HK-2 (cell line): Measurements from ENCODE around the gene PALMD.

Experiments used
- DNase-seq: peaks from one replicate; pipeline ENCODE4 v3.0.0-alpha.2; 2018; ENCODE audit not compliant: unreplicated experiment

Gene PALMD

DNA sequence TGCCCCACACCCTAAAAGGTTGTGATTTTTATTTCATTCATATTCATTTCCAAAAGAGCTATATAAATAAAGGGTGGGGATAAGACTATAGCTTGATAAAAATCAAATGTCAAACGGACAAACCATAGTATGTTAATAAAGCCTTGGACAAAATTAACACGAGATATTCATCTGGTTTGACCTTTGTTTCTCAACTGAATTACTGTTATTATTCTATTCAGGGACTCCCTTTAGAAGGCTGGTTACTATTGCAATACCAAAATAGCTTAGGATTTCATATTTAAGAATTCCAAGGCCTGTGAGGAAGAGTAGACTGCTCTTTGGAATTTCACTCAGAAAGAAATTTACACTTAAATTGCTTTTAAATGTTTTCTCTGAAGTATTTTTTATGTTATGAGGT lies 10.2 kb upstream of the PALMD start:
- DNase-seq = no peak

DNA sequence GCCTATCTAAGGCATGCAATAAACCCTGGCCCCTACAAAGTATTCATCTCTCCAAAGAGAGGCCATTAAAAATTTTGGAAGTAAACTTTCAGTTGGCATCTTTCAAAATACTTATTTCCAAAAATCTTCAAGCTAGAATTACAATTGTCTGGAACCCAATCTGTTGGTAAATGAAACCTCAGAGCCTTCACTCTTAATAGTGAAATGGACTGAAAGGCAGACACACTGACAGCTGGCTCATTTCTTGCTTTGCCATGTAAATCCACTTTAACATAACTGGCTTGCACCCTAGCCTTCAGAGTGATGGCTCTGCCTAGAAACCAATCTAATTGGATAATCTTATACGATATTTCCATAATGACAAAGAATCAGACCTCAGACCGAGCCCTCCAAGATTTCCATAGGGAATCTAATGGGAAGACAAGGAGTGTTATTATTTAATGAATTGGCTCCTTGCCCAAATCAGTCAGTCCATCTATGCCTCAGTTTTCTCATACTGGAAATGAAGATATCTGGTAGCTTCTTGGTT lies 9.2 kb upstream of the PALMD start:
- no peak for DNase-seq

DNA sequence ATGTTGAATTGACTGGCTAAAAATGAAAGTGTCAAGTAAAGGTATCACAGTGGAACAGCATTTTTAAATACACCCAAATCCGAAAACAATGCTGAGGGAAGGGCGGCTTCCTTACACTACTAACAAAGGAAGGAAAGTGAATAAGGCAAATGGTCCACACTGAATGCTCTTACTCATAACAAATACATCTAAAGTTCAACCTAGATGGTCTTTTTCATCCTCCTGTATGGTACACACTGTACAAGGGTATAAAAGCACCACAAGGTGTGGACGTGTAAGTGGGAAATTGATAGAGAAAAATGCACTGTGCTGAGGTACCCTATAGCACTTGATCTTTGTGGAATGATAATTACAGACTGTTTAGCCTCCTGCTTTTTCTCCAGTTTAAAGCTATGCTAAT lies 7.1 kb upstream of the PALMD start:
- DNase-seq = no peak

DNA sequence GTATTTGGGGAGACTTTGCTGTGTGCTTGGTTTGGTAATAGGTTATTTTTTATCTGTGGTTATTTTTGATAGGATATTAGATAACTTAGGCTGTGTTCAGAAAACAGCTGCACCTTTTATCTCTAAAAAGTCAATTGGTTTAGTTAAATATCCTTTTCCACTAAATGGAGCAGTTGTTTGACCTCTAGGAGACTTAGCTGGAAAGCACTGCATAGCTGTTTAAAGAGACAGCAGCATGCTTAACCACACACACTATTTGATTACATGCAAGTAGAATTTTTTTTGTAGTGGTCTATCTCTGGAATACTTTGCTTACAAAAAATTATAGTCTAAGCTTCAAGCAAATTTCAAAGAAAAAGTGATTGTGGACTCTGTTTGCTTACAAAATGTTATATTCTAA lies 6.5 kb upstream of the PALMD start:
- no peak for DNase-seq

DNA sequence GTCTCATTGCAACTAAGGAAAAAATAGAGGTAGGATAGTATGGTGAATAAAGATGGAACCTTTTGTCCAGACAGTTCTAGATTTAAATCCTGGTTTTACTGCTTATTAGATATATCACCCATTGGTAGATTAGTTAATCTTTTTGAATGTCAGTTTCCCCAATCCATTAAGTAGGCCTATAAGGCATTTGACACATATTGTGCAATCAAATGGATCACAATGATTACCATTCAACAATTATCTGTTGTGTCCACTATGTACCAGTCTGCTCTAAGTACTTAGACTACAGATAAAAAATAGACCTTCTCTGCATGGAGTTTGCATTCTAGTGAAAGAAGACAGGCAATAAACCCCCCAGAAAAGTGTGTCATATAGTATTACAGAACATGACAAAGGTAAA lies 6.0 kb upstream of the PALMD start:
- no peak for DNase-seq

DNA sequence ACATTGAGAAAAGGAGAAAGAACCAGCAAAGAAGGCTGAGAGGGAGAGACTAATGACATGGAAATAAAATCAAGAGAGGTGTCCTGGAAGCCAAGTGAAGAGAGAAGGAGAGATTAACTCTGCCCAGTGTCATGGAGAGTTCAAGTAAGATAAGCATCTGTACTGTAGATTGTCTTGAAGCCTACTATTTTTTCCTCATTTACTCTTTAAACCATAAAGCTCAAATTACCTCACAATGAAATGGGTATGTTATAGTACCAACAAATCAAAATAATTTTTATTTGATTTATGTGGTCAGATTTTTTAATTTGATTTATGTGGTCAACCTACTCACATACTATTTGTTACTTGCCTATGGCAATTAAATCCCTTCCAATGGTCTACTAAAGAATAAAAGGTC lies 5.2 kb upstream of the PALMD start:
- no peak for DNase-seq

DNA sequence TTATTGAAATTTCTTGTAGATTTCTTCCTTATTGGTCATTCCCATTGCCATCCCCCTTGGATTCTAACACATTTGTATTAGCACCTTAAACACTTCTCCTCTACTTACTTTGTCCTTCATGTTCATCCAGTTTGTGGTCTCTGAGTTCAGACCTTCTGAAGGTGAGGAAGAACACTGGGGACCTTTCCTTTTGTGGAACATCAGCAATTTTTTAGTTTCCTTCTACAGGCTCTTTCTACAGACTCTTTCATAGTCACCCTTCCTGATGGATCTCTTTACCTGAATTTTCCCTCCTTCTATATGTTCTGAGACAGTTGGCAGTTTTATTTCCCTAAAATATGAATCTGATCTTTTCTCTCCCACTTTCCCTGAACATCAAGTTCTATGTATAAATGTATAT lies 4.4 kb upstream of the PALMD start:
- no peak for DNase-seq

DNA sequence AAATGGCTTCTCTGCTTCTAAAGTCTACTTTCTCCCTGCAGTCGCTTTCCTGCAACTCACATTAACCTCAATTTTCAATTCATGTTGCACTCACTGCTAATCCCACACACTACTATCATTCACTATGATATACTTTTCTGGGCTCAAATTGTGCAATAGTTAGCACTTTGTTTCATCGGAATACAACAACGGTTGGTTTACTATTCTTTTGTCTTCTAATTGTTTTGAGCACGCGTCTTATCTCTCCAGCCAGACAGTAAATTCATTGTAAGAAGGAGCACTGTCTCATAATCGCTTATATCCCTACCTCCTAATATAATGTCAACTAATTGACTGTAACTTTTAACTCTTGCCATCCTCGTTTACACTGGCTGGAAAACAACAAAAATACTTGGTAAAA lies 3.9 kb upstream of the PALMD start:
- no peak for DNase-seq

DNA sequence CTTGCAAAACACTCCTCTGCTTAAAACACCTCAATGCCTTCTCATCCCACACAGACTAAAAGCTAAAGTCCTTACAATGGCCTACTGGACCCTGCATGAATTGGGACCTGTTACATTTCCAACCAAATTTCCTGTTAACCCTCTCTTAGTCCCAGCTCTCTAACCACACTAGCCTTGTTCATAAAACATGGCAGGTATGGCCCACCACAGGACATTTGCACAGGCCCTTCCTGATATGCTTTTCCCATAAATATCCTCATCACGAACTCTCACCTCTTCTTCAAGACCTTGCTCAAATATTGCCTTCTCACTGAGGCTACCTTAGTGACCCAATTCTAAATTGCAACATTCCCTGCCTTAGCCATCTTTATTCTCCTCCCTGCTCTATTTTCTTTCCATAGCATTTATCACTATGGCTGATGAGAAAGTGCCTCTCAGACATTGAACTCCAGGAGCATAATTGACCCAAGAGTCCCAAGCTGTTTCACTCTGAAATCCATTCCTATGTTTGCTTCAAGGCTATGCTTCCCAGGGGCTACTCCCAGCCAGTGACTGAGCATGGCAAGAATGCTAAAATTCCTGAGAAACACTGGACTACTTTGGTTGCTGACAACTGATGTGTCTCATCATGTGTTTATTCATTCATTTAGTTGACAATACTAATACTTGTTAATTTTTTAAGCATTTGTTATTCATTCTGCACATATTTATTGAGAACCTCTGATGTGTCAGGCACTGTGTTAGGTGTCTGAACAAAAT lies 2.7 kb upstream of the PALMD start:
- DNase-seq = no peak

DNA sequence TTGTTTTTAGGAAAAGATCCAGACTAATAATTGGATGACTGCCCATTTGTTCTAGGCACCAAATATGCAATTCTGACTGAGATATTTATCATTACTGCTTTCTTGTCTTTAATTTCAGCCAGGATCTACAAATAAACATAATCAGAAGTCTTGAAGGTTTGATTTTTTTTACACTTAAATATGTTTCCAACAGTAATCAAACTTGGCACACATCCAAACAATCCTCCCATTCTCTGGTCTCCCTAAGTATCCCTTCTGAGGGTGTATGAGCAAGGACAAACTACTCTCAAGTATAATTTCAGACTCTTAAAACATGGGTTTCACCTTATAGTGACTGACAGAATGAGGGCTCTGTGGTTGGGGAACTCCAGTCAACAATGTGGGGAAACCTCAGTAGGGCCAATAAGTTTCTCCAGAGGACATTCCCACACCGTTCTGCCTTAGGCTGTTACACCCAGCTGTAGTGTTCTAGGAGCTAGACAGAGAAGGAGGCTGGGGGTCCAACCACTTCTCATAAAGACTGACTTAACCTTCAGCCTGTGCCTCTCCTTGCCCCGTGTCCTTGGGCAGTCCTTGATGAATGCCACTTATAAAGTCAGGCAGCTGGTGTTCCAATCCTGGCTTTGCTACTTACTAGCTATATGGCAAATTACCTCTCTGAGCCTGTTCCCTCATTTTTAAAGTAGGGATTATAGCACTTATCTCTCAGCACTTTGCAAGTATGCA lies 1.5 kb upstream of the PALMD start:
- DNase-seq = no peak

DNA sequence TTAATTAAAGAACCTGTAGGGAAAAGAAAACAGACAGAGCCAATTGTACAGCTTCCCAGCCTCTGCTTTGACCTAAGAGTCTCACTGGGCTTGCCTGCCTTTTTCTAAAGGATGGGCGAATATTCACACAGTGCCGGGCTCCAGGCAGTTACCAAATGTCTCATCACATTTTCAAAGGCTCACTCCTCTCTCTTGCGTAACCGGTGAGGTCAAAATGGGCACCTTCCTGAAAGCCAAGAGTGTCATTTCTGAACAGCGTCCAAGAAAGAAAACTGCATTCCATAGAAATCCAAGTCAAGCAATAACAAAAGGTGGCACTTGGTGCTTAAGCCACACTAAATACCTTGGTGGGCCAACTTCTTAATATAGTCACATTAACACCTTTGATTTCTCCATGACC lies 710 bp upstream of the PALMD start:
- no peak for DNase-seq

DNA sequence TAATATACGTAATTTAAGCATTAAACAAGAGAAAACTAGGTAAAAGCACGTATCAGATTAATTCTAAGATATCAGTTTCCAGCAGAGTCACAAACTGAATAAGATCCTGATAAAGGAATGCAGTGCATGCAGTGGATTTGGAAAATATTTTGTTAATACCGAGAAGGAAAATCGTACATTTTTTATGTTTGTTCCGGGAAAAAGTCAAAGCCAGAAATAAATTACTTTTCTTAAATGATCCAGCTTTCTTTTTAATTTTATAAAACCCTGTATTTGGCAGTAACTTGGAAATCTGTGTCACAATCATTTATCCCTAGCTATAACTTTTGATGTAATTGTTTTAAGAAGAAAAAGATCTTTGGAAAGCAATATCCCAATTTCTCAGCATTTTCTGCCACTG lies 955 bp downstream of the PALMD start:
- DNase-seq = no peak

DNA sequence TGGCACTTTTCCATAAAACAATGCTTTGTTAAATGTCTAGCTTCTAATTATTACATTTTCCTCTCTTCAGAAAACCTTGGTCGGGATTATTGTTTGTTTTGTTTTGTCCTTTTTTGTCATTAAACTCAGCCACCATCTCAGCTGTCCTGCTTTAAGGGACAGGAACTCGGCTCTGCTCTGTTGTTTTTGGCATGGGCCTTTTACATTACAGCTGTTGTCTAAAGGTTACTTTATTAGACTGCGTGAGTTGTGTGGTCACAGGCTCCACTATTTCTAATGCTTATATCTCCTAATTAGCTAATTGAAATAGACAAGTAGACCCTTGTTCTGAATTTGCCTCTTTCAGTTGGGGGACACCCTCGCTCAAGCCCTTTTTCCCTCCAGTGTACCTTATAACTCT lies 1.6 kb downstream of the PALMD start:
- no peak for DNase-seq

DNA sequence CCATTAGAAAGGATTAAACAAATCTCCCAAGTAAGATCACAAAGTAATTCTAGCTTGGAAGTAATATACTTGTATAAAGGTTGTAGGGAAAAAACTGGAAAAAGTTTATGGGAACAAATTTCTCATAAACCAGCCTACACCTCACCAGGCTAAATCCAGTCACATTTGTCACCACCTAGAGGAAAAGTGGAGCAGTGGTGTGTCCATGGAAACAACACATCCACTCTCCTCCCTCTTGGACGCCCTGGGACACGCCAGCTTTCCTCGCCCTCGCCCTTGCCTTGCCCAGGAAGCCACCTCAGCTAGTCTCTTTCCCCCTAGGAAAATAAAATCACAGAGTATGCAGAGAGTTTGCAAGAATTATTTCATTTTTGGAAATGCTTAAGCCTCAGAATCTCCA lies 2.2 kb downstream of the PALMD start:
- DNase-seq = no peak

DNA sequence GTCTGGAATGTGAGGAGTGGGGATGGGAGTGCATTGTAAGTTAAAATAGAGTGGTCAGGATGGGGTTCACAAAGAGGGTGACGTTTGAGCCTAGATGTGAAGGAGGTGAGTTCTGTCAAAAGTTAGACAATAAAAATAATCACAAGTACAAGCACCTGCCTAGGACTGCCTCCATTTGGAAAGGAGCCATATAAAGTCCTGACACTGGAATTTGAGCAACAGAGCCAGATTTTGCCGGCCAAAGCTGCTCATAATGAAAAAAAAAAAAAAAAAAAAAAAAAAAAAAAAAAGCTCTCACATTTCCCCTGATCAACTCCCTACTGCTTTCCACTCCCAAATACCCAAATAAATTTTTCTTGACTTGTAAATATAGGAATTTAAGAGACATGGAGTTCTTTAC lies 4.1 kb downstream of the PALMD start:
- DNase-seq = no peak

DNA sequence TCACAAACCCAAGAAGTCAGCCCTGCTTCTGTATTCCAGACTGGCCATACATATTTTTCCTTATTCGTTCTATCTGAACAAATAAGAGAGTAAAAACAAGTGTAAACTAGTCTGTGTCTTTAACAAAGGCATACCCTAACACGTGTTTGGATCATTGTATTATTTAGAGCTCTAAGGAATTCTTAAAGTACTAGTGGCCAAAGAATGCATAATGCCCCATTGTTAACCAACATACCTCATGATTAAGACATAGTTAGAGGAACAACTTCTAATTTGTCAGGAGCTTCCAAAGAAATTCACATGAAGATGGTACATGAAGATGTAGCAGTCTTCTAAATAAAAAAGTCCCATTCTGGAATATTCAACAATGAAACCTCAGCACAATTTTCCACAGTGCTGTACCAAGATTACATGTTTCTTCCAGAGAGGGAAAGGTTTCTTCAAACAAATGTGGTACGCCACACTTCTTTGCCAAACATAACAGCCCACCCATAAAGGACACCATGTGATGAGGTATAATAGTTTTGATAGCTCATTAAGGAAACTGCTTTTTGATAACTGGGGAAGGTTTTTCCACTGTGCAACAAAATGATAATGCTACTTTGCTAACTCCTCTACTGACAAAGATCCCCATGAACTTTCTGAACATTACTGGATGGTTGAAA lies 5.0 kb downstream of the PALMD start:
- DNase-seq = no peak

DNA sequence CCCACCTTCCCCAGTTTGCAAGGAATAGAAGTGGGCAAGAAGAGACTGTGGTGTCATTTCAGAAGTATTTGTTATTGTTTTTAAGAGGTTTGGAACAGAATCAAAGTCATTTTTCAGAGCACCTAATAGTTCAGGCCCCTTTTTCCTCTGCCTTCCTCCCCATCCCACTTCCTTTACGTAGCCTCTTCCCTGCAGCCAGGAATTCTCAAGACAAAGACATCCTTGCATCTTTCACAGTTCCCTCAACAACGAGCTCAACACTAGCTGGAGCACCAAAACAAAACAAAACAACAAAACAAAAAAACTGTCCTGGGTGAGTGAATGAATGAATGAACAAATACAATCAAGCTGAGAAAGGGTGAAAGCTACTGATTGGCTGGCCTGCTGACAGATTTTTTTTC lies 7.0 kb downstream of the PALMD start:
- no peak for DNase-seq

DNA sequence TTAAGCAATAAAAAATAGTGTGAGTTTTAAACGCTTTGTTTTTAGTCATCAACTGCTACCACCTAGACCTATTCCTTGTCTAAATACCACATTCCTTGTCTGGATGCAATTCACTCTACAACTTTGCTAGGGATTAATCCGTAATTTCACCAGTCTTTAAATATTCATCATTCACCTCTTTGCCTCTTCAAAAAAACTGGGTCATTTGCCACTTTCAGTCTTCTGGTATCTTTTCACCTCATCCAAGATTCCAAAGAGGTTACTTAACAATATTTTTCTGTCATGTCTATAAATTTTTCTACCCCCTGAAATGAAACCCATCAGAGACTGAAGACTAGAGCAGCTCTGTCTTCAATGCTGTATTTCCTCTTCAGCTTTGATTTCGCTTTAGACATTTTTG lies 9.5 kb downstream of the PALMD start:
- DNase-seq = no peak

DNA sequence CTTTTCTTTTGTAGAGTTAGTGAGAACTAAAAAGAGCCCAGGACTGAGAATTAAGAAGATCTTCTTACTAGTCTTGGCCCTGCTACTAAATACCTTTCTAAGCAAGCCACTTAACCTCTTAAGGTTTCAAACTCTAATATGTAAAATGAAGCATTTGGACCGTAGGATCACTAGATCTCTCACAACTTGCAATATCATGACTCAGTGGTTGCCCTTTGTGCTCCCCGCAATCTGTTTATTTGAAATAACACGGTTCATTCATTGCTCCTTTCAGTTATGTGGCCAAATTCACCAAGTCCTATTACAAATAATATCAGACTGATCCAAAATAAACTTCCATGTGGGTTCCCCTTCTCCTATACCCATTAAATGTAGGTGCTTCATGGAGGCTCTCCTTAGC lies 10.8 kb downstream of the PALMD start:
- no peak for DNase-seq

DNA sequence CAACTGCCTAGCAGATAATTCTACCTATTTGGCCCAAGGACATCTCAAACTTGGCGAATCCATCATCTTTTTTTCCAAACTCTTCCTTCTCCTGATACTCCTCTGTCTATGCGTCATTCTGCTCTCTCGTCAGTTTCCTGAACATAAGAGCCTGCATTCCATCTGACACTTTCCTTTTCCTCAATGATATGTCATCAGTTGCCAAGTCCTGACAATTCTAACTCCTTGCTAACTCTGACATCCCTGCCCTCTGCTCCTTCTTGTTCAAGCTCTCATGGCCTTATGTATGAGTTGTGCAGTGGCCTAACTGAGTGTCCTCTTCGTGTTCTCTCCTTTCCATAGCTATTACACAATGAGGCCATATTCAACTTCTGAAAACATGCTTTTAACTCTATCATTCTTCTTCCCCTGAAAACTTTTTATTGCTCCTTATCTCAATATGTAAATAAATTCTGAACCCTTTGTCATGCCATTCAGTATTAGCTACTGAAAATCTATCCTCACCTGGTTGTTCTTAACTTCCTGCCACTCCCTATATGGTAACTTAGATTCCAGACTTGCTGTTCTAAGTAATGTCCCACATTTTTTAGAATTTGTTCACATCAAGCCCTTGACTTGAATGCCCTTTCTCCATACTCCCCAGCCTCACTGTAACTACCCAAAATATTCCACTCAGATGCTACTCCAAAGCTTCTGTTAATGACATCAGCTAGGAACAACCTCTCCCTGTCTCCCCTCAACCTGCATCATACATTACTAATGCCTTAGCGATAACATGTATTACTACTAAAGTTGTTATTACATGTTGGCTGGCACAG lies 11.5 kb downstream of the PALMD start:
- DNase-seq = no peak

DNA sequence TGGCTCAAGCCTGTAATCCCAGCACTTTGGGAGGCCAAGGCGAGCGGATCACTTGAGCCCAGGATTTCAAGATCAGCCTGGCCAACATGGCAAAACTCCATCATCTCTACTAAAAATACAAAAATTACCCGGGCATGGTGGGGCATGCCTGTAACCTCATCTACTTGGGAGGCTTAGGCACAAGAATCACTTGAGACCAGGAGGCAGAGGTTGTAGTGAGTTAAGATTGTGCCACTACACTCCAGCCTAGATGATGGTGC lies 12.0 kb downstream of the PALMD start:
- no peak for DNase-seq

DNA sequence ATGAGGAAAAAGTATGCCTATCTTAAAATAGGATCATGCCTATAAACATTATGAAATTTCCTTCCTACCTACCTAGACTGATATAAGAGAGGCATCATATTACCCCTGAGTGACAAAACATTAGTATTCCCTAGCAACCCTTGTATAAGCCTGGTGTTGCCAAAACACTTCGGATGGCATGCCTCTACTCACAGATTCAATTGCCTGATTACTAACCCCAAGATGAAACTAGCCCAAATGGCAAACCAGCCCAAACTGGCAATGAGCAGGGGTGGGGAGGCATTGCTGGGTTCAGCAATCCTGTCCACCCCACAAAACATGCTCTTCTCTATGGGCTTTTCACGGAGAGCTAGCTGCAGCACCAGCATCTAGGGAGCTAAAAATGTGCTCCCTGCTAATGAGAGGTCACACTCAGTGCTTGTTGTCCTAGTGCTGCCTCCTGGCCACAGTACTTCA lies 13.9 kb downstream of the PALMD start:
- DNase-seq = no peak
